H9 (cell line): Measurements from ENCODE around the gene UBE2D2. TPM values are rescaled to one million over a fixed set of nuclear protein-coding genes. Genes with fewer than 3 reads are reported as not detected.

Source experiments
- DNase-seq: peaks from one replicate; pipeline ENCODE4 v3.0.0-alpha.2; 2017
- H2AFZ ChIP-seq: one replicate; pipeline ENCODE4 v1.6.1; 2013; ENCODE audit warnings: mild to moderate bottlenecking, low read length, control low read depth, moderate library complexity
- H2AK5ac ChIP-seq: 2 replicates; pipeline ENCODE4 v1.6.1; 2013; ENCODE audit warnings: low read length, control low read depth, mixed read lengths; ENCODE audit not compliant: insufficient read length
- H2BK120ac ChIP-seq: one replicate; pipeline ENCODE4 v1.6.1; 2013; ENCODE audit warnings: low read depth, mild to moderate bottlenecking, low read length, control low read depth, inconsistent platforms; ENCODE audit not compliant: poor library complexity, severe bottlenecking
- H2BK12ac ChIP-seq: 2 replicates; pipeline ENCODE4 v1.6.1; 2013; ENCODE audit warnings: low read length, control low read depth, mixed read lengths, low read depth; ENCODE audit not compliant: insufficient read length
- H2BK15ac ChIP-seq: 2 replicates; pipeline ENCODE4 v1.6.1; 2013; ENCODE audit warnings: low read depth, low read length, control low read depth
- H2BK20ac ChIP-seq: one replicate; pipeline ENCODE4 v1.6.1; 2013; ENCODE audit warnings: low read depth, mild to moderate bottlenecking, low read length, control low read depth, inconsistent platforms; ENCODE audit not compliant: poor library complexity, severe bottlenecking
- H2BK5ac ChIP-seq: 2 replicates; pipeline ENCODE4 v1.6.1; 2013; ENCODE audit warnings: low read length, control low read depth, mixed read lengths; ENCODE audit not compliant: insufficient read length
- H3K14ac ChIP-seq: 2 replicates; pipeline ENCODE4 v1.6.1; 2013; ENCODE audit warnings: low read length, control low read depth; ENCODE audit not compliant: insufficient read depth
- H3K18ac ChIP-seq: 2 replicates; pipeline ENCODE4 v1.6.1; 2013; ENCODE audit warnings: low read depth, mild to moderate bottlenecking, mixed read lengths, low read length, control low read depth; ENCODE audit not compliant: insufficient read length
- H3K23ac ChIP-seq: 2 replicates; pipeline ENCODE4 v1.6.1; 2013; ENCODE audit warnings: low read length, control low read depth, mixed read lengths, low read depth; ENCODE audit not compliant: insufficient read length
- H3K23me2 ChIP-seq: 2 replicates; pipeline ENCODE4 v1.6.1; 2013; ENCODE audit warnings: low read depth, mild to moderate bottlenecking, mixed read lengths, low read length, control low read depth; ENCODE audit not compliant: insufficient read length, poor library complexity, severe bottlenecking
- H3K27ac ChIP-seq: 2 replicates; pipeline ENCODE4 v1.5.1; 2013; ENCODE audit warnings: low read length, control low read depth, mixed read lengths, low read depth; ENCODE audit not compliant: insufficient read length
- H3K27me3 ChIP-seq: 2 replicates; pipeline ENCODE4 v1.6.1; 2013; ENCODE audit warnings: low read length, control low read depth, inconsistent platforms; ENCODE audit not compliant: insufficient read depth
- H3K4ac ChIP-seq: 2 replicates; pipeline ENCODE4 v1.6.1; 2013; ENCODE audit warnings: low read depth, mild to moderate bottlenecking, control low read depth, inconsistent platforms, low read length, moderate library complexity
- H3K4me1 ChIP-seq: 2 replicates; pipeline ENCODE4 v1.6.1; 2013; ENCODE audit warnings: low read length, control low read depth, inconsistent platforms; ENCODE audit not compliant: insufficient read depth
- H3K4me2 ChIP-seq: 2 replicates; pipeline ENCODE4 v1.6.1; 2013; ENCODE audit warnings: low read length, control low read depth, mixed read lengths; ENCODE audit not compliant: insufficient read length, insufficient read depth
- H3K56ac ChIP-seq: 2 replicates; pipeline ENCODE4 v1.6.1; 2013; ENCODE audit warnings: low read depth, mild to moderate bottlenecking, mixed read lengths, low read length, control low read depth; ENCODE audit not compliant: insufficient read length
- H3K79me1 ChIP-seq: 2 replicates; pipeline ENCODE4 v1.6.1; 2013; ENCODE audit warnings: low read depth, mild to moderate bottlenecking, moderate library complexity, low read length, control low read depth, inconsistent platforms; ENCODE audit not compliant: insufficient read depth, poor library complexity, severe bottlenecking
- H3K79me2 ChIP-seq: 2 replicates; pipeline ENCODE4 v1.6.1; 2013; ENCODE audit warnings: low read length, control low read depth, inconsistent platforms; ENCODE audit not compliant: insufficient read depth
- H3K9ac ChIP-seq: 2 replicates; pipeline ENCODE4 v1.6.1; 2013; ENCODE audit warnings: low read length, control low read depth, mixed read lengths; ENCODE audit not compliant: insufficient read length; ENCODE audit errors: extremely low read depth
- H3K9me3 ChIP-seq: one replicate; pipeline ENCODE4 v1.6.1; 2013; ENCODE audit warnings: low read depth, low read length, inconsistent platforms; ENCODE audit not compliant: control insufficient read depth
- H3T11ph ChIP-seq: one replicate; pipeline ENCODE4 v1.6.1; 2013; ENCODE audit warnings: mild to moderate bottlenecking, low read length, control low read depth, inconsistent platforms
- H4K20me1 ChIP-seq: one replicate; pipeline ENCODE4 v1.6.1; 2013; ENCODE audit not compliant: control insufficient read depth, insufficient read length, insufficient read depth
- H4K5ac ChIP-seq: 2 replicates; pipeline ENCODE4 v1.6.1; 2013; ENCODE audit warnings: low read depth, mild to moderate bottlenecking, mixed read lengths, low read length, control low read depth; ENCODE audit not compliant: insufficient read length
- H4K8ac ChIP-seq: replicated peaks from 2 replicates; pipeline ENCODE4 v1.6.1; 2013; ENCODE audit warnings: low read length, control low read depth, mixed read lengths, low read depth; ENCODE audit not compliant: insufficient read length
- H4K91ac ChIP-seq: 2 replicates; pipeline ENCODE4 v1.6.1; 2013; ENCODE audit warnings: low read depth, mild to moderate bottlenecking, moderate library complexity, mixed read lengths, low read length, control low read depth; ENCODE audit not compliant: insufficient read length
- H3K27ac Mint-ChIP-seq, 3 experiments: 2 replicates in 2 of 3; 3 replicates in 1 of 3; pipeline ENCODE4 v1.8.0; 2020 to 2021; ENCODE audit warnings: mixed read lengths in 3 of 3, mild to moderate bottlenecking in 1 of 3, moderate library complexity in 1 of 3
- H3K27me3 Mint-ChIP-seq: 2 replicates; pipeline ENCODE4 v1.8.0; 2021; ENCODE audit warnings: low read depth, mild to moderate bottlenecking, moderate library complexity, mixed read lengths
- H3K36me3 Mint-ChIP-seq, 3 experiments: 2 replicates in 2 of 3; 3 replicates in 1 of 3; pipeline ENCODE4 v1.8.0; 2020 to 2021; ENCODE audit warnings: low read depth in 3 of 3, mixed read lengths in 3 of 3; ENCODE audit not compliant: insufficient read depth in 1 of 3
- H3K4me1 Mint-ChIP-seq, 2 experiments: 2 replicates each; pipeline ENCODE4 v1.8.0; 2020; ENCODE audit warnings: mixed read lengths in 2 of 2
- H3K4me3 Mint-ChIP-seq, 2 experiments: 2 replicates in 1 of 2; 3 replicates in 1 of 2; pipeline ENCODE4 v1.8.0; 2020 to 2021; ENCODE audit warnings: mild to moderate bottlenecking in 2 of 2, mixed read lengths in 2 of 2, moderate library complexity in 1 of 2
- H3K9me3 Mint-ChIP-seq, 2 experiments: 2 replicates in 1 of 2; 3 replicates in 1 of 2; pipeline ENCODE4 v1.8.0; 2020; ENCODE audit warnings: mild to moderate bottlenecking in 2 of 2, mixed read lengths in 2 of 2, moderate library complexity in 1 of 2
- whole genome bisulfite sequencing: extraction: QIAGEN DNeasy Blood & Tissue Kit; methylation state at CpG from one replicate; pipeline ENCODE4 v1.1.7; 2013; ENCODE audit warnings: missing lambda C conversion rate, low lambda C conversion rate, mixed read lengths; ENCODE audit not compliant: insufficient read length; ENCODE audit errors: extremely low coverage; 5-methylcytosine and 5-hydroxymethylcytosine counted together
- total RNA-seq: library from RNA; stranded (reverse); gene quantifications from 2 replicates; pipeline ENCODE4 v1.2.1, GENCODE V29; 2021
- TF ChIP-seq, protein P1 (sequence below): fragments of 200-600 bp; sonication (generic); conservative IDR thresholded peaks from 3 replicates; pipeline ENCODE4 v1.8.0; 2021; ENCODE audit warnings: antibody characterized with exemption, mild to moderate bottlenecking

UBE2D2 gene
- total RNA-seq, 1 experiment from 2014 or later: 236 TPM

DNA sequence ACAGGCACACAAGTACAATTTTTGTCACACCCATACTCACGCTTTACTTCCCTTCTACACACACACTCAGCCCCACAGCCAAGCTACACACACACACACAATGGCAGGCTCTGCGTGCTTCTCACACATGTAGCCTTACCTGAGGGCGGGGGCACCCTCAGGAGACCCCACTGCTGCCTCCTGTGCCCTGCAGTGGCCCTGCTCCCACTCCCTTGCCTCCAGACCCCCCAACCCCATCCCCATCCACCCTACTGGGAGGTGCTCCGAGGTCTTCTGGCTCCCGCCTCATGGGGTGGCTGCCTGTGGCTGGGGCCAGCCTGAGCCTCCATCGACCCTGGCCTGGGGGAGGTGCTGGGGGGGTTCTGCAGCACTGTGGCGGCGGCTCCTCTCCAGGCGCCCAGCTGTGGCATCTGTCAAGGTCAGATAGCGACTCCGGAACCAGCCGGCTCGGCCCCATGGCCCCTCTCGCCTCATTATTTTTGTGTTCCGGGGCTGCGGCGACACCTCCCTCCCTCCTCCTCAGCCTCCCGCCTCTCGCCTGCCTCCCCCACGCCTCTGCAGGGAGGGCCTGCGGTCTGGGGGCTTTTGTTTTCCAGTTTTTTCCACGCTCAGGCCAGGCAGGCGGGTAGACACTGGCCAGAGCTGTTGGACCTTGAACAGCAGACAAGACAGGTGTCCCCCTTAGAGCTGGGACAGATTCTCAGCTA, 108.7 kb downstream of the UBE2D2 start:
- Histone ChIP-seq H3K14ac (no peak overlapping the region), H3T11ph (no peak overlapping the region), H2AK5ac (no peak overlapping the region), H2BK15ac (no peak overlapping the region), H4K8ac (no peak overlapping the region), H3K18ac (no peak overlapping the region), H2AFZ (no peak overlapping the region), H3K4me2 (no peak overlapping the region), H3K79me1 (no peaks in the 10 kb centered on the region), H2BK12ac (no peak overlapping the region), H3K4me1 (peaks cover 15% of the 10 kb centered on the region; the same call in 1 of the 2 replicates), H4K5ac (no peak overlapping the region), H4K91ac (no peak overlapping the region), H3K27ac (no peak overlapping the region), H2BK20ac (no peak overlapping the region), H2BK5ac (no peak overlapping the region), H3K56ac (no peak overlapping the region), H4K20me1 (no peaks in the 10 kb centered on the region), H3K9ac (no peak overlapping the region), H3K27me3 (no peaks in the 10 kb centered on the region), H3K9me3 (no peaks in the 10 kb centered on the region), H3K79me2 (peaks cover 40% of the 10 kb centered on the region; the same call in 1 of the 2 replicates), H3K4ac (no peak overlapping the region), H3K23ac (no peak overlapping the region), H3K23me2 (no peaks in the 10 kb centered on the region), H2BK120ac (no peak overlapping the region)
- Mint-ChIP-seq H3K9me3 (no peaks in the 10 kb centered on the region), H3K4me1 (peaks cover 39 to 53% of the 10 kb centered on the region in 2 experiments), H3K36me3 (peaks cover 0 to 6% (median 2%) of the 10 kb centered on the region in 3 experiments; a peak in 2 of 7 replicates), H3K27ac (peak overlapping the region in 2 of 3 experiments; percentile 1 to 13; a peak in 3 of 7 replicates), H3K27me3 (no peaks in the 10 kb centered on the region), H3K4me3 (peak overlapping the region in 1 of 2 experiments; percentile 44; a peak in 2 of 5 replicates)
- DNase-seq: no peak
- WGBS: no CpG with 5 or more reads among the region's 23 CpGs
- TF ChIP-seq, protein P1, sequence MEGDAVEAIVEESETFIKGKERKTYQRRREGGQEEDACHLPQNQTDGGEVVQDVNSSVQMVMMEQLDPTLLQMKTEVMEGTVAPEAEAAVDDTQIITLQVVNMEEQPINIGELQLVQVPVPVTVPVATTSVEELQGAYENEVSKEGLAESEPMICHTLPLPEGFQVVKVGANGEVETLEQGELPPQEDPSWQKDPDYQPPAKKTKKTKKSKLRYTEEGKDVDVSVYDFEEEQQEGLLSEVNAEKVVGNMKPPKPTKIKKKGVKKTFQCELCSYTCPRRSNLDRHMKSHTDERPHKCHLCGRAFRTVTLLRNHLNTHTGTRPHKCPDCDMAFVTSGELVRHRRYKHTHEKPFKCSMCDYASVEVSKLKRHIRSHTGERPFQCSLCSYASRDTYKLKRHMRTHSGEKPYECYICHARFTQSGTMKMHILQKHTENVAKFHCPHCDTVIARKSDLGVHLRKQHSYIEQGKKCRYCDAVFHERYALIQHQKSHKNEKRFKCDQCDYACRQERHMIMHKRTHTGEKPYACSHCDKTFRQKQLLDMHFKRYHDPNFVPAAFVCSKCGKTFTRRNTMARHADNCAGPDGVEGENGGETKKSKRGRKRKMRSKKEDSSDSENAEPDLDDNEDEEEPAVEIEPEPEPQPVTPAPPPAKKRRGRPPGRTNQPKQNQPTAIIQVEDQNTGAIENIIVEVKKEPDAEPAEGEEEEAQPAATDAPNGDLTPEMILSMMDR: no peak
